K562 (cell line): ENCODE measurements around the gene DDAH2. TPM values are rescaled to one million over a fixed set of nuclear protein-coding genes. Genes with fewer than 3 reads are reported as not detected.

Experiments
- DIDO1 ChIP-seq: fragments of 450-650 bp; IDR thresholded peaks from 2 replicates; pipeline ENCODE4 v1.6.1; 2016; ENCODE audit warnings: low read depth, missing biosample characterization, missing genetic modification characterization
- EZH2 ChIP-seq: IDR thresholded peaks from 2 replicates; pipeline ENCODE4 v1.6.1; 2012; ENCODE audit warnings: low read depth, mild to moderate bottlenecking, inconsistent platforms, low read length, borderline replicate concordance
- FOXA1 ChIP-seq: fragments of 450-650 bp; IDR thresholded peaks from 2 replicates; pipeline ENCODE4 v1.6.1; 2016; ENCODE audit warnings: mild to moderate bottlenecking, borderline replicate concordance
- JUN ChIP-seq, 2 experiments: sonication (generic) in 1 of 2; formaldehyde crosslinking in 1 of 2; IDR thresholded peaks; 2 replicates each; pipeline versions ENCODE4 v1.6.1 to v1.8.0; 2012 to 2022; ENCODE audit warnings: borderline replicate concordance in 2 of 2, mild to moderate bottlenecking in 2 of 2, improper control_type of control experiment in 1 of 2, low read depth in 1 of 2, low read length in 1 of 2, missing genetic modification reagents in 1 of 2
- KLF10 ChIP-seq: fragments of 250-450 bp; sonication (Bioruptor Pico); IDR thresholded peaks from 2 replicates; pipeline ENCODE4 v1.6.1; 2021; ENCODE audit warnings: matching md5 sums
- MTA1 ChIP-seq: fragments of 450-650 bp; IDR thresholded peaks from 2 replicates; pipeline ENCODE4 v1.6.1; 2017; ENCODE audit warnings: borderline replicate concordance
- POLR2B ChIP-seq: fragments of 450-650 bp; IDR thresholded peaks from 2 replicates; pipeline ENCODE4 v1.6.1; 2018; ENCODE audit warnings: low read depth; ENCODE audit not compliant: partially characterized antibody
- RBM14 ChIP-seq: fragments of 200-400 bp; formaldehyde crosslinking; IDR thresholded peaks from 2 replicates; pipeline ENCODE4 v1.6.1; 2018; ENCODE audit warnings: low read depth, mild to moderate bottlenecking, low read length, moderate library complexity, borderline replicate concordance; ENCODE audit not compliant: insufficient read depth
- ZNF174 ChIP-seq: fragments of 250-450 bp; sonication (Bioruptor Pico); IDR thresholded peaks from 2 replicates; pipeline ENCODE4 v1.4.0; 2020; ENCODE audit warnings: mild to moderate bottlenecking
- polyA plus RNA-seq, 8 experiments: library from polyadenylated mRNA; depleted of rRNA in 4 of 8; stranded (reverse) in 5 of 8; unstranded in 3 of 8; fragments of >200 nt; fragmentation: Nextera tagmentation in 2 of 8; fragmentation: Illumina TruSeq in 1 of 8; extraction: Ambion mirVana in 2 of 8; extraction: Trizol in 1 of 8; gene quantifications; 2 replicates each; pipeline versions ENCODE4 v1.2.1 to v1.2.3, GENCODE V29; 2011 to 2014; ENCODE audit warnings: inconsistent platforms in 1 of 8, missing spikeins in 1 of 8
- total RNA-seq, 7 experiments: library from RNA; depleted of rRNA in 6 of 7; stranded (reverse); fragments of >200 nt in 6 of 7; fragmentation: Illumina TruSeq in 2 of 7; extraction: Trizol in 2 of 7; gene quantifications; 2 replicates each; pipeline versions ENCODE4 v1.2.1 to v1.2.3, GENCODE V29; 2011 to 2021; ENCODE audit warnings: low replicate concordance in 1 of 7
- TF ChIP-seq, protein P1 (sequence below): fragments of 200-600 bp; sonication (generic); IDR thresholded peaks from one replicate; pipeline ENCODE4 v1.6.1; 2012; ENCODE audit warnings: mild to moderate bottlenecking, low read depth, low read length, inconsistent platforms
- TF ChIP-seq, protein P2 (sequence below), 2 experiments: fragments of 150-350 bp in 1 of 2; IDR thresholded peaks; 2 replicates each; pipeline ENCODE4 v1.6.1; 2012 to 2016; ENCODE audit warnings: low read depth in 2 of 2, low read length in 2 of 2, mild to moderate bottlenecking in 1 of 2, moderate library complexity in 1 of 2

Gene DDAH2
- total and polyA plus RNA-seq, 9 of the 15 experiments (the other 6 are each of a cell fraction or from before 2014, with no cell fraction given), result 1.8 to 45.4 (median 21.4) TPM

DNA sequence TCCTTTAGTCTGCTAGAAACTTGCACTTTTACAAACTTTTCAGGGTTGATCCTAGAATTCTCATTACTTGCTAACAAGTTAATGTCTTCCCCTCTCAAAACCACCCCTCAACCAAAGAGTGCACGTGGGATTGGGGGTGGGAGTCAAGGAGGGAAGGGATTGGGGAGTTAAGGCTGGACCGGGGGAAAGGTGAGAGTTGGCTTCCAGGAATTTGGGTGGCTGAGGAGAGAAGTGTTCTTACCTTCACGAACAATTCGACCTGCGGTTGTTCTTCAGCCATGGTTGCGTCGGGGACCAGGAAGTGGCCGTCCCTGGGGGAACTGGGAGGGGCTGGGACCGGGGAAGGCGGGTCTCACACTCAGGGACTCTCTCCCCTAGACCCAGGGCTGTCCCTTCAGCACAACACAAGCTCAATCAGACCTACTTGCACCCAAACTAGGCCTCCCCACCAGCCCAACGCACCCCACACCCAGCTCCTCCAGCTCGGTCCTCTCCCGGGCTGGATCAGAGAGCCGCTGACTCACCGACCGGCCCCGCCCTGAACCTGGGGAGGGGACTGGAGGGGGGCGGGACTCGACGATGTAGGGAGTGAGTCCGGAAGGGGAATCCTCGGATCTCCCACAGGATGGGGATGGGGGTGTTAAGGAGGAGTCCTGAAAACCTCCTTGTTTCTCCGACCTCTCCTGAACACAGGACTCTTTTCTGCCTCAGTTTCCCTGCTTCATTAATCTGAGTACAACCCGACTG, 7.1 kb upstream of the DDAH2 start, which contains the start of gene CLIC1 (continued):
- TF ChIP-seq, protein P1, sequence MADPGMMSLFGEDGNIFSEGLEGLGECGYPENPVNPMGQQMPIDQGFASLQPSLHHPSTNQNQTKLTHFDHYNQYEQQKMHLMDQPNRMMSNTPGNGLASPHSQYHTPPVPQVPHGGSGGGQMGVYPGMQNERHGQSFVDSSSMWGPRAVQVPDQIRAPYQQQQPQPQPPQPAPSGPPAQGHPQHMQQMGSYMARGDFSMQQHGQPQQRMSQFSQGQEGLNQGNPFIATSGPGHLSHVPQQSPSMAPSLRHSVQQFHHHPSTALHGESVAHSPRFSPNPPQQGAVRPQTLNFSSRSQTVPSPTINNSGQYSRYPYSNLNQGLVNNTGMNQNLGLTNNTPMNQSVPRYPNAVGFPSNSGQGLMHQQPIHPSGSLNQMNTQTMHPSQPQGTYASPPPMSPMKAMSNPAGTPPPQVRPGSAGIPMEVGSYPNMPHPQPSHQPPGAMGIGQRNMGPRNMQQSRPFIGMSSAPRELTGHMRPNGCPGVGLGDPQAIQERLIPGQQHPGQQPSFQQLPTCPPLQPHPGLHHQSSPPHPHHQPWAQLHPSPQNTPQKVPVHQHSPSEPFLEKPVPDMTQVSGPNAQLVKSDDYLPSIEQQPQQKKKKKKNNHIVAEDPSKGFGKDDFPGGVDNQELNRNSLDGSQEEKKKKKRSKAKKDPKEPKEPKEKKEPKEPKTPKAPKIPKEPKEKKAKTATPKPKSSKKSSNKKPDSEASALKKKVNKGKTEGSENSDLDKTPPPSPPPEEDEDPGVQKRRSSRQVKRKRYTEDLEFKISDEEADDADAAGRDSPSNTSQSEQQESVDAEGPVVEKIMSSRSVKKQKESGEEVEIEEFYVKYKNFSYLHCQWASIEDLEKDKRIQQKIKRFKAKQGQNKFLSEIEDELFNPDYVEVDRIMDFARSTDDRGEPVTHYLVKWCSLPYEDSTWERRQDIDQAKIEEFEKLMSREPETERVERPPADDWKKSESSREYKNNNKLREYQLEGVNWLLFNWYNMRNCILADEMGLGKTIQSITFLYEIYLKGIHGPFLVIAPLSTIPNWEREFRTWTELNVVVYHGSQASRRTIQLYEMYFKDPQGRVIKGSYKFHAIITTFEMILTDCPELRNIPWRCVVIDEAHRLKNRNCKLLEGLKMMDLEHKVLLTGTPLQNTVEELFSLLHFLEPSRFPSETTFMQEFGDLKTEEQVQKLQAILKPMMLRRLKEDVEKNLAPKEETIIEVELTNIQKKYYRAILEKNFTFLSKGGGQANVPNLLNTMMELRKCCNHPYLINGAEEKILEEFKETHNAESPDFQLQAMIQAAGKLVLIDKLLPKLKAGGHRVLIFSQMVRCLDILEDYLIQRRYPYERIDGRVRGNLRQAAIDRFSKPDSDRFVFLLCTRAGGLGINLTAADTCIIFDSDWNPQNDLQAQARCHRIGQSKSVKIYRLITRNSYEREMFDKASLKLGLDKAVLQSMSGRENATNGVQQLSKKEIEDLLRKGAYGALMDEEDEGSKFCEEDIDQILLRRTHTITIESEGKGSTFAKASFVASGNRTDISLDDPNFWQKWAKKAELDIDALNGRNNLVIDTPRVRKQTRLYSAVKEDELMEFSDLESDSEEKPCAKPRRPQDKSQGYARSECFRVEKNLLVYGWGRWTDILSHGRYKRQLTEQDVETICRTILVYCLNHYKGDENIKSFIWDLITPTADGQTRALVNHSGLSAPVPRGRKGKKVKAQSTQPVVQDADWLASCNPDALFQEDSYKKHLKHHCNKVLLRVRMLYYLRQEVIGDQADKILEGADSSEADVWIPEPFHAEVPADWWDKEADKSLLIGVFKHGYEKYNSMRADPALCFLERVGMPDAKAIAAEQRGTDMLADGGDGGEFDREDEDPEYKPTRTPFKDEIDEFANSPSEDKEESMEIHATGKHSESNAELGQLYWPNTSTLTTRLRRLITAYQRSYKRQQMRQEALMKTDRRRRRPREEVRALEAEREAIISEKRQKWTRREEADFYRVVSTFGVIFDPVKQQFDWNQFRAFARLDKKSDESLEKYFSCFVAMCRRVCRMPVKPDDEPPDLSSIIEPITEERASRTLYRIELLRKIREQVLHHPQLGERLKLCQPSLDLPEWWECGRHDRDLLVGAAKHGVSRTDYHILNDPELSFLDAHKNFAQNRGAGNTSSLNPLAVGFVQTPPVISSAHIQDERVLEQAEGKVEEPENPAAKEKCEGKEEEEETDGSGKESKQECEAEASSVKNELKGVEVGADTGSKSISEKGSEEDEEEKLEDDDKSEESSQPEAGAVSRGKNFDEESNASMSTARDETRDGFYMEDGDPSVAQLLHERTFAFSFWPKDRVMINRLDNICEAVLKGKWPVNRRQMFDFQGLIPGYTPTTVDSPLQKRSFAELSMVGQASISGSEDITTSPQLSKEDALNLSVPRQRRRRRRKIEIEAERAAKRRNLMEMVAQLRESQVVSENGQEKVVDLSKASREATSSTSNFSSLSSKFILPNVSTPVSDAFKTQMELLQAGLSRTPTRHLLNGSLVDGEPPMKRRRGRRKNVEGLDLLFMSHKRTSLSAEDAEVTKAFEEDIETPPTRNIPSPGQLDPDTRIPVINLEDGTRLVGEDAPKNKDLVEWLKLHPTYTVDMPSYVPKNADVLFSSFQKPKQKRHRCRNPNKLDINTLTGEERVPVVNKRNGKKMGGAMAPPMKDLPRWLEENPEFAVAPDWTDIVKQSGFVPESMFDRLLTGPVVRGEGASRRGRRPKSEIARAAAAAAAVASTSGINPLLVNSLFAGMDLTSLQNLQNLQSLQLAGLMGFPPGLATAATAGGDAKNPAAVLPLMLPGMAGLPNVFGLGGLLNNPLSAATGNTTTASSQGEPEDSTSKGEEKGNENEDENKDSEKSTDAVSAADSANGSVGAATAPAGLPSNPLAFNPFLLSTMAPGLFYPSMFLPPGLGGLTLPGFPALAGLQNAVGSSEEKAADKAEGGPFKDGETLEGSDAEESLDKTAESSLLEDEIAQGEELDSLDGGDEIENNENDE, result peak; percentile 36
- TF ChIP-seq DIDO1 (tag) (no peak), FOXA1 (no peak), JUN (IDR thresholded peaks at IDR 0.05; ENCODE audit: borderline replicate concordance, low read depth, low read length) (peak; percentile 97), JUN (CRISPR knock-in tag; IDR thresholded peaks at IDR 0.05; ENCODE audit: borderline replicate concordance) (no peak), MTA1 (0 out of 2 replicates have a peak, but pooled peaks have one; percentile 39), EZH2 (no peak), POLR2B (peak; percentile 99), ZNF174 (CRISPR knock-in tag) (0 out of 2 replicates have a peak, but pooled peaks have one; percentile 7), KLF10 (0 out of 2 replicates have a peak, but pooled peaks have one; percentile 62), RBM14 (no peak)
- TF ChIP-seq, protein P2, sequence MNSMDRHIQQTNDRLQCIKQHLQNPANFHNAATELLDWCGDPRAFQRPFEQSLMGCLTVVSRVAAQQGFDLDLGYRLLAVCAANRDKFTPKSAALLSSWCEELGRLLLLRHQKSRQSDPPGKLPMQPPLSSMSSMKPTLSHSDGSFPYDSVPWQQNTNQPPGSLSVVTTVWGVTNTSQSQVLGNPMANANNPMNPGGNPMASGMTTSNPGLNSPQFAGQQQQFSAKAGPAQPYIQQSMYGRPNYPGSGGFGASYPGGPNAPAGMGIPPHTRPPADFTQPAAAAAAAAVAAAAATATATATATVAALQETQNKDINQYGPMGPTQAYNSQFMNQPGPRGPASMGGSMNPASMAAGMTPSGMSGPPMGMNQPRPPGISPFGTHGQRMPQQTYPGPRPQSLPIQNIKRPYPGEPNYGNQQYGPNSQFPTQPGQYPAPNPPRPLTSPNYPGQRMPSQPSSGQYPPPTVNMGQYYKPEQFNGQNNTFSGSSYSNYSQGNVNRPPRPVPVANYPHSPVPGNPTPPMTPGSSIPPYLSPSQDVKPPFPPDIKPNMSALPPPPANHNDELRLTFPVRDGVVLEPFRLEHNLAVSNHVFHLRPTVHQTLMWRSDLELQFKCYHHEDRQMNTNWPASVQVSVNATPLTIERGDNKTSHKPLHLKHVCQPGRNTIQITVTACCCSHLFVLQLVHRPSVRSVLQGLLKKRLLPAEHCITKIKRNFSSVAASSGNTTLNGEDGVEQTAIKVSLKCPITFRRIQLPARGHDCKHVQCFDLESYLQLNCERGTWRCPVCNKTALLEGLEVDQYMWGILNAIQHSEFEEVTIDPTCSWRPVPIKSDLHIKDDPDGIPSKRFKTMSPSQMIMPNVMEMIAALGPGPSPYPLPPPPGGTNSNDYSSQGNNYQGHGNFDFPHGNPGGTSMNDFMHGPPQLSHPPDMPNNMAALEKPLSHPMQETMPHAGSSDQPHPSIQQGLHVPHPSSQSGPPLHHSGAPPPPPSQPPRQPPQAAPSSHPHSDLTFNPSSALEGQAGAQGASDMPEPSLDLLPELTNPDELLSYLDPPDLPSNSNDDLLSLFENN (IDR thresholded peaks at IDR 0.05; ENCODE audit: low read depth in 2 of 2, low read length in 2 of 2), result peak in 1 of 2 experiments; percentile 80; a peak in 2 of 4 replicates
